ENCODE data around the gene USP40.

DNA sequence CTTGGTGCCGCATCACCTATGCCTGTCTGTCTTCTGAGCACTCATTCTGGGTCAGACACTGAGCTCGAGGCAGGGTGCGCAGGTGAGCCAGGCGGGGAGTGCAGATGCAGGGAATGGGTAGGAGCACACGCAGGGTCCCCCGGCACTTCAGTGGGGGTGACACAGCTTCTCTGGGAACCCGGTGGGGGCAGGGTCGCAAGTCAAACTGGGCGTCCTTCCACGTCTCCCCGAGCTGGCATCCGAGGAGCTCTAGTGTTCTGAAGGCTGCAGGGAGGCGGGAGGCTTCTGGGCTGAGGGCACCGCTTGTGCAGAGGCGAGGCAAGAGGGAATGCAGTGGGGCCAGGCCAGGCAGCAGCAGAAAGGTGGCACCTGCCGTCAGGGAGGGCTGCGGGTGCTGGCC is 126.3 kb downstream of the USP40 start:
- TF ChIP-seq CTCF (conservative IDR thresholded peaks at IDR 0.05; ENCODE audit: low read length) = no peak
- no peak for TF ChIP-seq EZH2phosphoT487 (IDR thresholded peaks at IDR 0.05; ENCODE audit: borderline replicate concordance)

Data from Loucy (cell line).